DND-41 (cell line): Measurements from ENCODE around the gene AMPD2.

Experiments
- EZH2 ChIP-seq: IDR thresholded peaks from 3 replicates; pipeline ENCODE4 v1.6.1; 2012; ENCODE audit warnings: borderline replicate concordance, low read depth, mild to moderate bottlenecking, moderate library complexity, low read length, inconsistent platforms; ENCODE audit not compliant: severe bottlenecking
- TF ChIP-seq, protein P1 (sequence below): IDR thresholded peaks from 2 replicates; pipeline ENCODE4 v1.5.1; 2012; ENCODE audit warnings: borderline replicate concordance, low read length, moderate library complexity, mild to moderate bottlenecking; ENCODE audit not compliant: poor library complexity, severe bottlenecking; ENCODE audit errors: extremely low read depth

DNA sequence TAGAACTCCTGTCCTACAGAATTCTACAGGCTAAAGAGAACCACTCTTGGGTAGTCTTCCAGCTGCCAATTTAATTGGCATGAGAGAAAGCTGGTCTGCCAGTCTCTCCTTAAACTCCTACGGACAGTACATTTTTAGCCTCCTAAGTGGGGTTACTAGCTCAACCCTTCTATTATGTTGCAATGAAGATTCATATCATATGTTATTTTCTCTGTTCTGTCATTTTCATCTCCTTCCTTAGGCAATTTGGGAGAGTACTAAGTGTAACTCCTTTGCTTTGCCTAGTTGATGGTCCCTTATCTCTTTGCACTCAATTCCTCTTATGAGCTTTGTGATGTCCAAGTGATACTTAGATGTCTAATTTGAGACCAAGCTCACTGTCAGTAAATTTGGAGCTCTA, 14.3 kb upstream of the AMPD2 start:
- TF ChIP-seq, protein P1, sequence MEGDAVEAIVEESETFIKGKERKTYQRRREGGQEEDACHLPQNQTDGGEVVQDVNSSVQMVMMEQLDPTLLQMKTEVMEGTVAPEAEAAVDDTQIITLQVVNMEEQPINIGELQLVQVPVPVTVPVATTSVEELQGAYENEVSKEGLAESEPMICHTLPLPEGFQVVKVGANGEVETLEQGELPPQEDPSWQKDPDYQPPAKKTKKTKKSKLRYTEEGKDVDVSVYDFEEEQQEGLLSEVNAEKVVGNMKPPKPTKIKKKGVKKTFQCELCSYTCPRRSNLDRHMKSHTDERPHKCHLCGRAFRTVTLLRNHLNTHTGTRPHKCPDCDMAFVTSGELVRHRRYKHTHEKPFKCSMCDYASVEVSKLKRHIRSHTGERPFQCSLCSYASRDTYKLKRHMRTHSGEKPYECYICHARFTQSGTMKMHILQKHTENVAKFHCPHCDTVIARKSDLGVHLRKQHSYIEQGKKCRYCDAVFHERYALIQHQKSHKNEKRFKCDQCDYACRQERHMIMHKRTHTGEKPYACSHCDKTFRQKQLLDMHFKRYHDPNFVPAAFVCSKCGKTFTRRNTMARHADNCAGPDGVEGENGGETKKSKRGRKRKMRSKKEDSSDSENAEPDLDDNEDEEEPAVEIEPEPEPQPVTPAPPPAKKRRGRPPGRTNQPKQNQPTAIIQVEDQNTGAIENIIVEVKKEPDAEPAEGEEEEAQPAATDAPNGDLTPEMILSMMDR, result no peak
- TF ChIP-seq EZH2, result no peak
